ENCODE data around the gene XCL2.

DNA sequence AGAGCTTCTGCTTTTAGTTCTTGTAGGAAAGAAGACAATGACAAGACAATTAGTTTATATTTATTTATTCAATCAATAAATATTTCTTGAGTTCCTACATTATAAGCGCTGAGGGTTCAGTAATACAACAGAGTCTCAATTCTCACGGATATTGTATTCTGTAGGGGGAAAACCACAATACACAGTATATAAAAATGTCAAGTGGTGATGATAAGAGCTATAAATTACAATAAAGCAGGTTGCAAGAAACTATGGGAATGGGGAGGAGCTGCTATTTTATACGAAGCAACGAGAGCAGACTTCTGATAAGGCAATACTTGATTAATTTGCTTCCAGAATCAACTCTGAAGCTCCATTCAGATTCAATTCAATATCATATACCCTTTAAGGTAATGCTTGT is 22.0 kb upstream of the XCL2 start:
- TF ChIP-seq, protein P1, sequence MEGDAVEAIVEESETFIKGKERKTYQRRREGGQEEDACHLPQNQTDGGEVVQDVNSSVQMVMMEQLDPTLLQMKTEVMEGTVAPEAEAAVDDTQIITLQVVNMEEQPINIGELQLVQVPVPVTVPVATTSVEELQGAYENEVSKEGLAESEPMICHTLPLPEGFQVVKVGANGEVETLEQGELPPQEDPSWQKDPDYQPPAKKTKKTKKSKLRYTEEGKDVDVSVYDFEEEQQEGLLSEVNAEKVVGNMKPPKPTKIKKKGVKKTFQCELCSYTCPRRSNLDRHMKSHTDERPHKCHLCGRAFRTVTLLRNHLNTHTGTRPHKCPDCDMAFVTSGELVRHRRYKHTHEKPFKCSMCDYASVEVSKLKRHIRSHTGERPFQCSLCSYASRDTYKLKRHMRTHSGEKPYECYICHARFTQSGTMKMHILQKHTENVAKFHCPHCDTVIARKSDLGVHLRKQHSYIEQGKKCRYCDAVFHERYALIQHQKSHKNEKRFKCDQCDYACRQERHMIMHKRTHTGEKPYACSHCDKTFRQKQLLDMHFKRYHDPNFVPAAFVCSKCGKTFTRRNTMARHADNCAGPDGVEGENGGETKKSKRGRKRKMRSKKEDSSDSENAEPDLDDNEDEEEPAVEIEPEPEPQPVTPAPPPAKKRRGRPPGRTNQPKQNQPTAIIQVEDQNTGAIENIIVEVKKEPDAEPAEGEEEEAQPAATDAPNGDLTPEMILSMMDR (IDR thresholded peaks at IDR 0.05), result no peak
- TF ChIP-seq EZH2phosphoT487 (IDR thresholded peaks at IDR 0.05; ENCODE audit: borderline replicate concordance, low read depth) (no peak), YY1 (IDR thresholded peaks at IDR 0.05; ENCODE audit: low read depth) (no peak), CHD2 (IDR thresholded peaks at IDR 0.05; ENCODE audit: low read length, partially characterized antibody) (no peak), TAF1 (IDR thresholded peaks at IDR 0.05; ENCODE audit: borderline replicate concordance, low read depth, low read length) (no peak)
